GM23338 (cell line): ENCODE results near the gene MYO6. TPM values are rescaled to one million over a fixed set of nuclear protein-coding genes. Genes with fewer than 3 reads are reported as not detected.
A peak's percentile ranks its signal among the peaks of the same experiment; 100 is the strongest.

ENCODE experiments used
- ATAC-seq: fragments of 200-7000 bp; cut with Tn5 transposase; 3 replicates; pipeline ENCODE4 v1.9.1; 2020
- DNase-seq: peaks from one replicate; pipeline ENCODE4 v3.0.0-alpha.2; 2015; ENCODE audit warnings: low spot score
- H2AFZ ChIP-seq: fragments of 200-600 bp; sonication (generic); 2 replicates; pipeline ENCODE4 v1.8.0; 2016; ENCODE audit warnings: antibody characterized with exemption, mild to moderate bottlenecking, moderate library complexity
- H3F3A ChIP-seq: fragments of 200-600 bp; sonication (generic); replicated peaks from 2 replicates; pipeline ENCODE4 v1.8.0; 2017; ENCODE audit warnings: antibody characterized with exemption, mixed run types, low read depth
- H3K27ac ChIP-seq: fragments of 200-600 bp; sonication (generic); 2 replicates; pipeline ENCODE4 v1.6.1; 2016; ENCODE audit warnings: low read depth
- H3K27me3 ChIP-seq: fragments of 200-600 bp; sonication (generic); 2 replicates; pipeline ENCODE4 v1.8.0; 2016; ENCODE audit warnings: mild to moderate bottlenecking, mixed run types, moderate library complexity; ENCODE audit not compliant: insufficient read depth
- H3K36me3 ChIP-seq: fragments of 200-600 bp; sonication (generic); 2 replicates; pipeline ENCODE4 v1.8.0; 2016; ENCODE audit warnings: mild to moderate bottlenecking; ENCODE audit not compliant: insufficient read depth
- H3K4me1 ChIP-seq: fragments of 200-600 bp; sonication (generic); 2 replicates; pipeline ENCODE4 v1.8.0; 2016; ENCODE audit warnings: mild to moderate bottlenecking, moderate library complexity; ENCODE audit not compliant: insufficient read depth
- H3K4me2 ChIP-seq: fragments of 200-600 bp; sonication (generic); 2 replicates; pipeline ENCODE4 v1.7.1; 2017; ENCODE audit warnings: mixed run types
- H3K4me3 ChIP-seq: fragments of 200-600 bp; sonication (generic); 2 replicates; pipeline ENCODE4 v1.6.1; 2016; ENCODE audit warnings: mixed run types
- H3K79me2 ChIP-seq: fragments of 200-600 bp; sonication (generic); replicated peaks from 2 replicates; pipeline ENCODE4 v1.8.0; 2017; ENCODE audit warnings: mild to moderate bottlenecking; ENCODE audit not compliant: insufficient read depth
- H3K9me2 ChIP-seq: fragments of 200-600 bp; sonication (generic); 2 replicates; pipeline ENCODE4 v1.8.0; 2017; ENCODE audit not compliant: insufficient read depth
- H4K20me1 ChIP-seq: fragments of 200-600 bp; sonication (generic); replicated peaks from 2 replicates; pipeline ENCODE4 v1.8.0; 2017; ENCODE audit warnings: mild to moderate bottlenecking; ENCODE audit not compliant: insufficient read depth
- H3K27ac Mint-ChIP-seq: 2 replicates; pipeline ENCODE4 v1.8.0; 2020; ENCODE audit warnings: inconsistent platforms, mild to moderate bottlenecking, moderate library complexity, mixed read lengths
- H3K27me3 Mint-ChIP-seq: 3 replicates; pipeline ENCODE4 v1.8.0; 2022; ENCODE audit warnings: low read depth, mild to moderate bottlenecking, moderate library complexity, mixed read lengths, inconsistent platforms; ENCODE audit not compliant: insufficient read depth, poor library complexity
- H3K36me3 Mint-ChIP-seq: 3 replicates; pipeline ENCODE4 v1.8.0; 2021; ENCODE audit warnings: low read depth, mild to moderate bottlenecking, inconsistent platforms, moderate library complexity, mixed read lengths
- H3K4me1 Mint-ChIP-seq: 3 replicates; pipeline ENCODE4 v1.8.0; 2020; ENCODE audit warnings: mild to moderate bottlenecking, inconsistent platforms, mixed read lengths
- H3K4me3 Mint-ChIP-seq: 3 replicates; pipeline ENCODE4 v1.8.0; 2021; ENCODE audit warnings: moderate library complexity, mild to moderate bottlenecking, inconsistent platforms, mixed read lengths
- H3K9me3 Mint-ChIP-seq: 3 replicates; pipeline ENCODE4 v1.8.0; 2020; ENCODE audit warnings: moderate library complexity, mild to moderate bottlenecking, inconsistent platforms, mixed read lengths
- CREB1 ChIP-seq: fragments of 250-450 bp; sonication (Bioruptor Pico); IDR thresholded peaks from 2 replicates; pipeline ENCODE4 v1.5.0; 2020; ENCODE audit warnings: low read depth, mild to moderate bottlenecking, moderate library complexity
- EZH2 ChIP-seq: fragments of 200-600 bp; sonication (generic); IDR thresholded peaks from one replicate; pipeline ENCODE4 v1.8.0; 2017; ENCODE audit warnings: antibody characterized with exemption, mild to moderate bottlenecking, low read depth; ENCODE audit not compliant: unreplicated experiment
- EZH2phosphoT487 ChIP-seq: fragments of 200-600 bp; sonication (generic); IDR thresholded peaks from one replicate; pipeline ENCODE4 v1.8.1; 2018; ENCODE audit warnings: antibody characterized with exemption; ENCODE audit not compliant: unreplicated experiment
- JUNB ChIP-seq: IDR thresholded peaks from one replicate; pipeline ENCODE4 v1.6.1; 2016; ENCODE audit warnings: antibody characterized with exemption; ENCODE audit not compliant: unreplicated experiment
- NANOG ChIP-seq: IDR thresholded peaks from 2 replicates; pipeline ENCODE4 v1.6.1; 2016; ENCODE audit warnings: antibody characterized with exemption, borderline replicate concordance
- POLR2AphosphoS5 ChIP-seq: IDR thresholded peaks from 2 replicates; pipeline ENCODE4 v1.6.1; 2016; ENCODE audit warnings: antibody characterized with exemption, low read depth
- STAT1 ChIP-seq: IDR thresholded peaks from one replicate; pipeline ENCODE4 v1.6.1; 2016; ENCODE audit warnings: antibody characterized with exemption; ENCODE audit not compliant: unreplicated experiment
- ZNF114 ChIP-seq: fragments of 250-450 bp; sonication (Bioruptor Pico); IDR thresholded peaks from 2 replicates; pipeline ENCODE4 v1.5.0; 2020; ENCODE audit warnings: mild to moderate bottlenecking, moderate library complexity
- ZNF331 ChIP-seq: fragments of 250-450 bp; sonication (Bioruptor Pico); IDR thresholded peaks from 2 replicates; pipeline ENCODE4 v1.5.0; 2020; ENCODE audit warnings: low read depth, mild to moderate bottlenecking, moderate library complexity
- polyA plus RNA-seq: library from polyadenylated mRNA; unstranded; fragments of >200 nt; fragmentation: Nextera tagmentation; extraction: Ambion mirVana; gene quantifications from 2 replicates; pipeline ENCODE4 v1.2.1, GENCODE V29; 2016
- total RNA-seq: library from RNA; depleted of rRNA; stranded (reverse); fragments of >200 nt; shearing (Covaris generic); gene quantifications from 2 replicates; pipeline ENCODE4 v1.2.3, GENCODE V29; 2014
- TF ChIP-seq, protein P1 (sequence below), 2 experiments: fragments of 200-600 bp in 1 of 2; sonication (generic) in 1 of 2; conservative IDR thresholded peaks; 2 replicates each; pipeline versions ENCODE4 v1.5.1 to v1.6.1; 2016 to 2017; ENCODE audit warnings: antibody characterized with exemption in 2 of 2, low read depth in 2 of 2, mild to moderate bottlenecking in 2 of 2, moderate library complexity in 1 of 2
- TF ChIP-seq, protein P2 (sequence below): IDR thresholded peaks from 2 replicates; pipeline ENCODE4 v1.6.1; 2016; ENCODE audit warnings: antibody characterized with exemption
- TF ChIP-seq, protein P3 (sequence below): fragments of 250-450 bp; sonication (Bioruptor Pico); IDR thresholded peaks from 2 replicates; pipeline ENCODE4 v1.5.0; 2020; ENCODE audit warnings: mild to moderate bottlenecking, moderate library complexity
- TF ChIP-seq, protein P4 (sequence below): IDR thresholded peaks from one replicate; pipeline ENCODE4 v1.6.1; 2018; ENCODE audit warnings: antibody characterized with exemption; ENCODE audit not compliant: unreplicated experiment

The MYO6 gene
- total and polyA plus RNA-seq, 2 experiments from 2014 or later = 21.8 to 33.0 TPM

DNA sequence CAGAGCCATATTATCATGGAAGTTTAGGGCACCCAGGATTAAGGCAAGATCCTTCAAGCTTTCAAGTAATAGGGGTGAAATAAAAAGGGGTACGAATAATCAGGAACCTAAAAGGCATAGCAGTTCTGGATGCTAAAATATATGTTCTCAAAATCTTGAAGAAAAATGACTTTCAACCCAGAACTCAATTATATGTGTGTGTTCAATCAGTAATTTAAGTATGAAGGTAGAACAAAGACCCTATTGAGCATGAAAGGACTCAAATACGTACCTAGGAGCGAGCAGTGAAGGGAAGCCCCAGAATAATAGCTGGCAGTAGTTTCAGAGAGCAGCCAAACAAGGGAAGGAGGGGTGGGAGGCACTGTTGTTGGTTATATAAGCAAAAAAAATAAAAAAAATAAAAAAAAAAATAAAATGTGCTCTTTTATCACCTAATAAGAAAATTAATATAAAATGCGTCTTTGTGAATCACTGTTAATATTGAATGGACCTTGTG, 45.4 kb downstream of the MYO6 start:
- Histone ChIP-seq H4K20me1 (no peaks in the 10 kb centered on the region), H3K4me3 (no peak overlapping the region), H3K79me2 (no peaks in the 10 kb centered on the region), H3K4me1 (no peaks in the 10 kb centered on the region; the same call in 1 of the 2 replicates), H3K4me2 (no peak overlapping the region), H3K36me3 (no peaks in the 10 kb centered on the region), H3K27me3 (no peaks in the 10 kb centered on the region), H3K9me2 (no peaks in the 10 kb centered on the region), H3K27ac (no peak overlapping the region), H3F3A (no peaks in the 10 kb centered on the region), H2AFZ (no peak overlapping the region)
- H3K4me1 Mint-ChIP-seq = peaks cover 7% of the 10 kb centered on the region; the same call in 2 of the 3 replicates
- no peak for DNase-seq
- peak; percentile 51; the same call in 2 of the 3 replicates for ATAC-seq
- H3K9me3 Mint-ChIP-seq = no peaks in the 10 kb centered on the region
- no peak overlapping the region for H3K27ac Mint-ChIP-seq
- no peak overlapping the region for H3K4me3 Mint-ChIP-seq
- TF ChIP-seq ZNF331 (CRISPR knock-in tag) = no peak
- TF ChIP-seq POLR2AphosphoS5 = no peak
- no peak for TF ChIP-seq EZH2phosphoT487
- TF ChIP-seq, protein P1, sequence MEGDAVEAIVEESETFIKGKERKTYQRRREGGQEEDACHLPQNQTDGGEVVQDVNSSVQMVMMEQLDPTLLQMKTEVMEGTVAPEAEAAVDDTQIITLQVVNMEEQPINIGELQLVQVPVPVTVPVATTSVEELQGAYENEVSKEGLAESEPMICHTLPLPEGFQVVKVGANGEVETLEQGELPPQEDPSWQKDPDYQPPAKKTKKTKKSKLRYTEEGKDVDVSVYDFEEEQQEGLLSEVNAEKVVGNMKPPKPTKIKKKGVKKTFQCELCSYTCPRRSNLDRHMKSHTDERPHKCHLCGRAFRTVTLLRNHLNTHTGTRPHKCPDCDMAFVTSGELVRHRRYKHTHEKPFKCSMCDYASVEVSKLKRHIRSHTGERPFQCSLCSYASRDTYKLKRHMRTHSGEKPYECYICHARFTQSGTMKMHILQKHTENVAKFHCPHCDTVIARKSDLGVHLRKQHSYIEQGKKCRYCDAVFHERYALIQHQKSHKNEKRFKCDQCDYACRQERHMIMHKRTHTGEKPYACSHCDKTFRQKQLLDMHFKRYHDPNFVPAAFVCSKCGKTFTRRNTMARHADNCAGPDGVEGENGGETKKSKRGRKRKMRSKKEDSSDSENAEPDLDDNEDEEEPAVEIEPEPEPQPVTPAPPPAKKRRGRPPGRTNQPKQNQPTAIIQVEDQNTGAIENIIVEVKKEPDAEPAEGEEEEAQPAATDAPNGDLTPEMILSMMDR (conservative IDR thresholded peaks at IDR 0.05; ENCODE audit: low read depth in 2 of 2) = no peak
- no peak for TF ChIP-seq STAT1
- no peak for TF ChIP-seq ZNF114 (CRISPR knock-in tag)
- no peak for TF ChIP-seq JUNB
- no peak for TF ChIP-seq CREB1 (CRISPR knock-in tag)
- TF ChIP-seq, protein P2, sequence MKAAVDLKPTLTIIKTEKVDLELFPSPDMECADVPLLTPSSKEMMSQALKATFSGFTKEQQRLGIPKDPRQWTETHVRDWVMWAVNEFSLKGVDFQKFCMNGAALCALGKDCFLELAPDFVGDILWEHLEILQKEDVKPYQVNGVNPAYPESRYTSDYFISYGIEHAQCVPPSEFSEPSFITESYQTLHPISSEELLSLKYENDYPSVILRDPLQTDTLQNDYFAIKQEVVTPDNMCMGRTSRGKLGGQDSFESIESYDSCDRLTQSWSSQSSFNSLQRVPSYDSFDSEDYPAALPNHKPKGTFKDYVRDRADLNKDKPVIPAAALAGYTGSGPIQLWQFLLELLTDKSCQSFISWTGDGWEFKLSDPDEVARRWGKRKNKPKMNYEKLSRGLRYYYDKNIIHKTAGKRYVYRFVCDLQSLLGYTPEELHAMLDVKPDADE = no peak
- no peak for TF ChIP-seq EZH2
- TF ChIP-seq NANOG = no peak
- TF ChIP-seq, protein P3, sequence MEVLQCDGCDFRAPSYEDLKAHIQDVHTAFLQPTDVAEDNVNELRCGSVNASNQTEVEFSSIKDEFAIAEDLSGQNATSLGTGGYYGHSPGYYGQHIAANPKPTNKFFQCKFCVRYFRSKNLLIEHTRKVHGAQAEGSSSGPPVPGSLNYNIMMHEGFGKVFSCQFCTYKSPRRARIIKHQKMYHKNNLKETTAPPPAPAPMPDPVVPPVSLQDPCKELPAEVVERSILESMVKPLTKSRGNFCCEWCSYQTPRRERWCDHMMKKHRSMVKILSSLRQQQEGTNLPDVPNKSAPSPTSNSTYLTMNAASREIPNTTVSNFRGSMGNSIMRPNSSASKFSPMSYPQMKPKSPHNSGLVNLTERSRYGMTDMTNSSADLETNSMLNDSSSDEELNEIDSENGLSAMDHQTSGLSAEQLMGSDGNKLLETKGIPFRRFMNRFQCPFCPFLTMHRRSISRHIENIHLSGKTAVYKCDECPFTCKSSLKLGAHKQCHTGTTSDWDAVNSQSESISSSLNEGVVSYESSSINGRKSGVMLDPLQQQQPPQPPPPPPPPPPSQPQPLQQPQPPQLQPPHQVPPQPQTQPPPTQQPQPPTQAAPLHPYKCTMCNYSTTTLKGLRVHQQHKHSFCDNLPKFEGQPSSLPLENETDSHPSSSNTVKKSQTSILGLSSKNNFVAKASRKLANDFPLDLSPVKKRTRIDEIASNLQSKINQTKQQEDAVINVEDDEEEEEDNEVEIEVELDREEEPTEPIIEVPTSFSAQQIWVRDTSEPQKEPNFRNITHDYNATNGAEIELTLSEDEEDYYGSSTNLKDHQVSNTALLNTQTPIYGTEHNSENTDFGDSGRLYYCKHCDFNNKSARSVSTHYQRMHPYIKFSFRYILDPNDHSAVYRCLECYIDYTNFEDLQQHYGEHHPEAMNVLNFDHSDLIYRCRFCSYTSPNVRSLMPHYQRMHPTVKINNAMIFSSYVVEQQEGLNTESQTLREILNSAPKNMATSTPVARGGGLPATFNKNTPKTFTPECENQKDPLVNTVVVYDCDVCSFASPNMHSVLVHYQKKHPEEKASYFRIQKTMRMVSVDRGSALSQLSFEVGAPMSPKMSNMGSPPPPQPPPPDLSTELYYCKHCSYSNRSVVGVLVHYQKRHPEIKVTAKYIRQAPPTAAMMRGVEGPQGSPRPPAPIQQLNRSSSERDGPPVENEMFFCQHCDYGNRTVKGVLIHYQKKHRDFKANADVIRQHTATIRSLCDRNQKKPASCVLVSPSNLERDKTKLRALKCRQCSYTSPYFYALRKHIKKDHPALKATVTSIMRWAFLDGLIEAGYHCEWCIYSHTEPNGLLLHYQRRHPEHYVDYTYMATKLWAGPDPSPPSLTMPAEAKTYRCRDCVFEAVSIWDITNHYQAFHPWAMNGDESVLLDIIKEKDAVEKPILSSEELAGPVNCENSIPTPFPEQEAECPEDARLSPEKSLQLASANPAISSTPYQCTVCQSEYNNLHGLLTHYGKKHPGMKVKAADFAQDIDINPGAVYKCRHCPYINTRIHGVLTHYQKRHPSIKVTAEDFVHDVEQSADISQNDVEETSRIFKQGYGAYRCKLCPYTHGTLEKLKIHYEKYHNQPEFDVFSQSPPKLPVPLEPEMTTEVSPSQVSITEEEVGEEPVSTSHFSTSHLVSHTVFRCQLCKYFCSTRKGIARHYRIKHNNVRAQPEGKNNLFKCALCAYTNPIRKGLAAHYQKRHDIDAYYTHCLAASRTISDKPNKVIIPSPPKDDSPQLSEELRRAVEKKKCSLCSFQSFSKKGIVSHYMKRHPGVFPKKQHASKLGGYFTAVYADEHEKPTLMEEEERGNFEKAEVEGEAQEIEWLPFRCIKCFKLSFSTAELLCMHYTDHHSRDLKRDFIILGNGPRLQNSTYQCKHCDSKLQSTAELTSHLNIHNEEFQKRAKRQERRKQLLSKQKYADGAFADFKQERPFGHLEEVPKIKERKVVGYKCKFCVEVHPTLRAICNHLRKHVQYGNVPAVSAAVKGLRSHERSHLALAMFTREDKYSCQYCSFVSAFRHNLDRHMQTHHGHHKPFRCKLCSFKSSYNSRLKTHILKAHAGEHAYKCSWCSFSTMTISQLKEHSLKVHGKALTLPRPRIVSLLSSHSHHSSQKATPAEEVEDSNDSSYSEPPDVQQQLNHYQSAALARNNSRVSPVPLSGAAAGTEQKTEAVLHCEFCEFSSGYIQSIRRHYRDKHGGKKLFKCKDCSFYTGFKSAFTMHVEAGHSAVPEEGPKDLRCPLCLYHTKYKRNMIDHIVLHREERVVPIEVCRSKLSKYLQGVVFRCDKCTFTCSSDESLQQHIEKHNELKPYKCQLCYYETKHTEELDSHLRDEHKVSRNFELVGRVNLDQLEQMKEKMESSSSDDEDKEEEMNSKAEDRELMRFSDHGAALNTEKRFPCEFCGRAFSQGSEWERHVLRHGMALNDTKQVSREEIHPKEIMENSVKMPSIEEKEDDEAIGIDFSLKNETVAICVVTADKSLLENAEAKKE (CRISPR knock-in tag) = no peak
- TF ChIP-seq, protein P4, sequence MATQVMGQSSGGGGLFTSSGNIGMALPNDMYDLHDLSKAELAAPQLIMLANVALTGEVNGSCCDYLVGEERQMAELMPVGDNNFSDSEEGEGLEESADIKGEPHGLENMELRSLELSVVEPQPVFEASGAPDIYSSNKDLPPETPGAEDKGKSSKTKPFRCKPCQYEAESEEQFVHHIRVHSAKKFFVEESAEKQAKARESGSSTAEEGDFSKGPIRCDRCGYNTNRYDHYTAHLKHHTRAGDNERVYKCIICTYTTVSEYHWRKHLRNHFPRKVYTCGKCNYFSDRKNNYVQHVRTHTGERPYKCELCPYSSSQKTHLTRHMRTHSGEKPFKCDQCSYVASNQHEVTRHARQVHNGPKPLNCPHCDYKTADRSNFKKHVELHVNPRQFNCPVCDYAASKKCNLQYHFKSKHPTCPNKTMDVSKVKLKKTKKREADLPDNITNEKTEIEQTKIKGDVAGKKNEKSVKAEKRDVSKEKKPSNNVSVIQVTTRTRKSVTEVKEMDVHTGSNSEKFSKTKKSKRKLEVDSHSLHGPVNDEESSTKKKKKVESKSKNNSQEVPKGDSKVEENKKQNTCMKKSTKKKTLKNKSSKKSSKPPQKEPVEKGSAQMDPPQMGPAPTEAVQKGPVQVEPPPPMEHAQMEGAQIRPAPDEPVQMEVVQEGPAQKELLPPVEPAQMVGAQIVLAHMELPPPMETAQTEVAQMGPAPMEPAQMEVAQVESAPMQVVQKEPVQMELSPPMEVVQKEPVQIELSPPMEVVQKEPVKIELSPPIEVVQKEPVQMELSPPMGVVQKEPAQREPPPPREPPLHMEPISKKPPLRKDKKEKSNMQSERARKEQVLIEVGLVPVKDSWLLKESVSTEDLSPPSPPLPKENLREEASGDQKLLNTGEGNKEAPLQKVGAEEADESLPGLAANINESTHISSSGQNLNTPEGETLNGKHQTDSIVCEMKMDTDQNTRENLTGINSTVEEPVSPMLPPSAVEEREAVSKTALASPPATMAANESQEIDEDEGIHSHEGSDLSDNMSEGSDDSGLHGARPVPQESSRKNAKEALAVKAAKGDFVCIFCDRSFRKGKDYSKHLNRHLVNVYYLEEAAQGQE = no peak
- H3K27me3 Mint-ChIP-seq = no peaks in the 10 kb centered on the region
- no peaks in the 10 kb centered on the region for H3K36me3 Mint-ChIP-seq
